Keratinocyte (primary cell): ENCODE results near the gene GFPT2. TPM values are rescaled to one million over a fixed set of nuclear protein-coding genes. Genes with fewer than 3 reads are reported as not detected.

ENCODE experiments used
- DNase-seq: peaks from one replicate; pipeline ENCODE4 v3.0.0-alpha.2; 2011; ENCODE audit warnings: low read depth, missing footprints, low spot score
- FAIRE-seq: peaks from 2 replicates; lab custom pipeline; 2011; peaks lifted over from hg19 to GRCh38; lab: Jason Lieb, UNC
- H2AFZ ChIP-seq: 2 replicates; pipeline ENCODE4 v1.6.0; 2012; ENCODE audit warnings: low read length, control low read depth, inconsistent platforms; ENCODE audit not compliant: control insufficient read depth
- H3K27ac ChIP-seq: 2 replicates; pipeline ENCODE4 v1.5.1; 2011; ENCODE audit warnings: low read length; ENCODE audit not compliant: control insufficient read depth, insufficient read depth
- H3K27me3 ChIP-seq: 3 replicates; pipeline ENCODE4 v1.6.0; 2011; ENCODE audit warnings: low read length; ENCODE audit not compliant: control insufficient read depth, insufficient read depth; ENCODE audit errors: extremely low read depth
- H3K36me3 ChIP-seq, 2 experiments: 2 replicates in 1 of 2; 3 replicates in 1 of 2; pipeline ENCODE4 v1.5.1; 2011; ENCODE audit warnings: low read length in 2 of 2, mild to moderate bottlenecking in 1 of 2; ENCODE audit not compliant: control insufficient read depth in 2 of 2, insufficient read depth in 2 of 2; ENCODE audit errors: extremely low read depth in 1 of 2
- H3K4me1 ChIP-seq: 3 replicates; pipeline ENCODE4 v1.5.1; 2011; ENCODE audit warnings: low read length; ENCODE audit not compliant: control insufficient read depth, insufficient read depth; ENCODE audit errors: extremely low read depth
- H3K4me2 ChIP-seq: 3 replicates; pipeline ENCODE4 v1.6.0; 2011; ENCODE audit warnings: low read depth, low read length; ENCODE audit not compliant: control insufficient read depth, insufficient read depth; ENCODE audit errors: extremely low read depth
- H3K4me3 ChIP-seq, 3 experiments: fragments of 200-600 bp in 1 of 3; sonication (generic) in 1 of 3; 2 replicates in 2 of 3; 3 replicates in 1 of 3; pipeline ENCODE4 v1.5.1; 2011 to 2016; ENCODE audit warnings: low read length in 3 of 3, mild to moderate bottlenecking in 3 of 3, control low read depth in 2 of 3, inconsistent platforms in 1 of 3, low read depth in 1 of 3, mixed read lengths in 1 of 3, mixed run types in 1 of 3, moderate library complexity in 1 of 3; ENCODE audit not compliant: control insufficient read depth in 2 of 3, insufficient read depth in 2 of 3; ENCODE audit errors: extremely low read depth in 1 of 3
- H3K79me2 ChIP-seq: 2 replicates; pipeline ENCODE4 v1.6.0; 2012; ENCODE audit warnings: low read length; ENCODE audit not compliant: control insufficient read depth, insufficient read depth
- H3K9ac ChIP-seq: 3 replicates; pipeline ENCODE4 v1.6.0; 2011; ENCODE audit warnings: low read length; ENCODE audit not compliant: control insufficient read depth, insufficient read depth; ENCODE audit errors: extremely low read depth
- H3K9me1 ChIP-seq: 3 replicates; pipeline ENCODE4 v1.6.0; 2011; ENCODE audit warnings: low read length; ENCODE audit not compliant: control insufficient read depth, insufficient read depth; ENCODE audit errors: extremely low read depth
- H3K9me3 ChIP-seq: 2 replicates; pipeline ENCODE4 v1.5.1; 2012; ENCODE audit warnings: low read depth, low read length; ENCODE audit not compliant: control insufficient read depth
- H4K20me1 ChIP-seq: 3 replicates; pipeline ENCODE4 v1.6.0; 2011; ENCODE audit warnings: low read length; ENCODE audit not compliant: control insufficient read depth, insufficient read depth; ENCODE audit errors: extremely low read depth
- EZH2 ChIP-seq: IDR thresholded peaks from one replicate; pipeline ENCODE4 v1.6.1; 2012; ENCODE audit warnings: inconsistent platforms, mild to moderate bottlenecking, low read length, moderate library complexity
- dilution Hi-C: fragments of 300-500 bp; cut with MboI; formaldehyde crosslinking; loops from one replicate; pipeline ENCODE4 v1.7.0; 2020; ENCODE audit warnings: low sequenced_read_pairs; ENCODE audit not compliant: extremely low pct_ligation_motif_present
- polyA plus RNA-seq, 5 experiments: library from polyadenylated mRNA; depleted of rRNA in 3 of 5; stranded (reverse) in 3 of 5; stranded (forward) in 1 of 5; unstranded in 1 of 5; fragments of >200 nt; gene quantifications; 1 replicate in 1 of 5; 2 replicates in 3 of 5; 3 replicates in 1 of 5; pipeline versions ENCODE4 v1.2.1 to v1.2.3, GENCODE V29; 2011 to 2012; ENCODE audit warnings: missing spikeins in 2 of 5, low read depth in 1 of 5, low replicate concordance in 1 of 5
- TF ChIP-seq, protein P1 (sequence below), 3 experiments: IDR thresholded peaks in 1 of 3; conservative IDR thresholded peaks in 1 of 3; optimal IDR thresholded peaks in 1 of 3; 2 replicates in 2 of 3; 3 replicates in 1 of 3; pipeline versions ENCODE3 to v1.5.1; 2011; ENCODE audit warnings: low read length in 3 of 3, mild to moderate bottlenecking in 3 of 3, moderate library complexity in 2 of 3, control low read depth in 1 of 3, inconsistent platforms in 1 of 3; ENCODE audit not compliant: insufficient read depth in 2 of 3; ENCODE audit errors: extremely low read depth in 1 of 3

GFPT2 gene
- polyA plus RNA-seq, 1 donor (not counting 4 experiments of a cell fraction or from before 2014, with no cell fraction given): not detected

GRCh38 chr5:180401229-180401907 is 48.2 kb upstream of the GFPT2 start:
- Histone ChIP-seq H3K9me3 (peaks cover 3% of the 10 kb centered on the region), H3K4me2 (no peak overlapping the region), H3K9me1 (no peaks in the 10 kb centered on the region), H3K4me1 (no peaks in the 10 kb centered on the region), H3K27ac (no peak overlapping the region), H3K36me3 (no peaks in the 10 kb centered on the region), H3K27me3 (no peaks in the 10 kb centered on the region), H3K9ac (no peak overlapping the region), H3K4me3 (no peak overlapping the region), H4K20me1 (no peaks in the 10 kb centered on the region), H2AFZ (no peak overlapping the region), H3K79me2 (no peaks in the 10 kb centered on the region)
- FAIRE-seq: no peak
- no peak for TF ChIP-seq EZH2
- TF ChIP-seq, protein P1, sequence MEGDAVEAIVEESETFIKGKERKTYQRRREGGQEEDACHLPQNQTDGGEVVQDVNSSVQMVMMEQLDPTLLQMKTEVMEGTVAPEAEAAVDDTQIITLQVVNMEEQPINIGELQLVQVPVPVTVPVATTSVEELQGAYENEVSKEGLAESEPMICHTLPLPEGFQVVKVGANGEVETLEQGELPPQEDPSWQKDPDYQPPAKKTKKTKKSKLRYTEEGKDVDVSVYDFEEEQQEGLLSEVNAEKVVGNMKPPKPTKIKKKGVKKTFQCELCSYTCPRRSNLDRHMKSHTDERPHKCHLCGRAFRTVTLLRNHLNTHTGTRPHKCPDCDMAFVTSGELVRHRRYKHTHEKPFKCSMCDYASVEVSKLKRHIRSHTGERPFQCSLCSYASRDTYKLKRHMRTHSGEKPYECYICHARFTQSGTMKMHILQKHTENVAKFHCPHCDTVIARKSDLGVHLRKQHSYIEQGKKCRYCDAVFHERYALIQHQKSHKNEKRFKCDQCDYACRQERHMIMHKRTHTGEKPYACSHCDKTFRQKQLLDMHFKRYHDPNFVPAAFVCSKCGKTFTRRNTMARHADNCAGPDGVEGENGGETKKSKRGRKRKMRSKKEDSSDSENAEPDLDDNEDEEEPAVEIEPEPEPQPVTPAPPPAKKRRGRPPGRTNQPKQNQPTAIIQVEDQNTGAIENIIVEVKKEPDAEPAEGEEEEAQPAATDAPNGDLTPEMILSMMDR (optimal IDR thresholded peaks at IDR 0.05 in 1 of 3, IDR thresholded peaks at IDR 0.05 in 1 of 3, conservative IDR thresholded peaks at IDR 0.05 in 1 of 3; ENCODE audit: extremely low read depth in 1 of 3, insufficient read depth in 2 of 3, low read length in 3 of 3): no peak
- dilution Hi-C loops: no loop called here
- no peak for DNase-seq

DNA sequence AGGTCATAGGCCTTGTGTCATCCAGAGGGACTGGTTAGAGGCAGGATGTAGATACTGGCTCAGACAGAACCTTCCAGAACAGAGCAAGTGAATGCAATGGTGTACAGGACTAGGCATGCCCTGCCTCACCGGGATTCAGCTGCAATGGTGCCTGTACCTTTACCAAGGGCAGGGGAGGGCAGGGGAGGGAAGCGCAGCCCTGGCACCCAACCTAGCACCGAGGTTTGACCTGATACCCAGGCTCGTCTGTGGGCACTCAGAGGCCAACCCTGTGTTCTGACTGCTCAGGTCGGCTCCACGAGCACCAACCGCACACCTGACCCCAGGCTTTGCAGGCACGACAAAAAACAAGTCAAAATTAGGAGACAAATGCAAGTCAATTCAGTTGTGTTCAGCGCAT is 47.3 kb upstream of the GFPT2 start:
- Histone ChIP-seq H3K4me1 (no peaks in the 10 kb centered on the region), H3K27ac (no peak overlapping the region), H3K9ac (no peak overlapping the region), H2AFZ (no peak overlapping the region), H3K27me3 (no peaks in the 10 kb centered on the region), H3K4me2 (no peak overlapping the region), H4K20me1 (no peaks in the 10 kb centered on the region), H3K4me3 (no peak overlapping the region), H3K9me3 (peaks cover 3% of the 10 kb centered on the region), H3K9me1 (no peaks in the 10 kb centered on the region), H3K36me3 (no peaks in the 10 kb centered on the region), H3K79me2 (no peaks in the 10 kb centered on the region)
- dilution Hi-C loops: no loop called here
- TF ChIP-seq, protein P1 (optimal IDR thresholded peaks at IDR 0.05 in 1 of 3, IDR thresholded peaks at IDR 0.05 in 1 of 3, conservative IDR thresholded peaks at IDR 0.05 in 1 of 3; ENCODE audit: extremely low read depth in 1 of 3, insufficient read depth in 2 of 3, low read length in 3 of 3): no peak
- FAIRE-seq: no peak
- DNase-seq: no peak
